GM19372 (cell line): ENCODE data around the gene ATP13A2.

Experiments used
- ATAC-seq: cut with Tn5 transposase; IDR thresholded peaks from one replicate; pipeline ENCODE4 v1.9.1; 2021; ENCODE audit warnings: mild to moderate bottlenecking, low read depth, moderate library complexity; ENCODE audit not compliant: unreplicated experiment

The ATP13A2 gene

DNA sequence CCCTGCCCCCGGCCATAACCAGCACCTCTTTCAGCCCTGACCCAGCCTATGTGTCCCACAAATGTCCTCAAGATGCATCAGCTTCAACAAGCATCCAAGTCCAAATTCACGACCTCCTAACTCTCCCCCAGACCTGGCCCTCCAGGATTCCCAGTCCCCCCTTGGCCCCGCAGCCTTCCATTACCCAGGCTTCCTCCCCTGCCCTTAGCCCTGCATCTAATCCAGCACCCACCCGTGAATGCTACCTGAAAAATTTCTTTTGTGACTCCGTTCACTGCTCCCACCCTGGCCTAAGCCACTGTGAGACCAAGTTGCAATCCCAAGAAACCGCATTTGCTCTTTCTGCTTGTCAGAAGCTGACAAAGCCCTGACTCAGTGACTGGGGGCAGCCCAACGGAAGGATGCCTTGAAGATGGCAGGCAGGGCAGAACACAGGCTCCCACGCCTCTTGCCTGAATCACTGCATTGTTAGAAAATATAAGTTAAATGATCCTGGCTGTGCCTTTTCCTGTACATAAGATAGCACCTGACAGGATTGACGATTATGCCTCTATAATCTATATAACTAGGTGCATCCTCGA, 30.4 kb downstream of the ATP13A2 start:
- no peak for ATAC-seq

DNA sequence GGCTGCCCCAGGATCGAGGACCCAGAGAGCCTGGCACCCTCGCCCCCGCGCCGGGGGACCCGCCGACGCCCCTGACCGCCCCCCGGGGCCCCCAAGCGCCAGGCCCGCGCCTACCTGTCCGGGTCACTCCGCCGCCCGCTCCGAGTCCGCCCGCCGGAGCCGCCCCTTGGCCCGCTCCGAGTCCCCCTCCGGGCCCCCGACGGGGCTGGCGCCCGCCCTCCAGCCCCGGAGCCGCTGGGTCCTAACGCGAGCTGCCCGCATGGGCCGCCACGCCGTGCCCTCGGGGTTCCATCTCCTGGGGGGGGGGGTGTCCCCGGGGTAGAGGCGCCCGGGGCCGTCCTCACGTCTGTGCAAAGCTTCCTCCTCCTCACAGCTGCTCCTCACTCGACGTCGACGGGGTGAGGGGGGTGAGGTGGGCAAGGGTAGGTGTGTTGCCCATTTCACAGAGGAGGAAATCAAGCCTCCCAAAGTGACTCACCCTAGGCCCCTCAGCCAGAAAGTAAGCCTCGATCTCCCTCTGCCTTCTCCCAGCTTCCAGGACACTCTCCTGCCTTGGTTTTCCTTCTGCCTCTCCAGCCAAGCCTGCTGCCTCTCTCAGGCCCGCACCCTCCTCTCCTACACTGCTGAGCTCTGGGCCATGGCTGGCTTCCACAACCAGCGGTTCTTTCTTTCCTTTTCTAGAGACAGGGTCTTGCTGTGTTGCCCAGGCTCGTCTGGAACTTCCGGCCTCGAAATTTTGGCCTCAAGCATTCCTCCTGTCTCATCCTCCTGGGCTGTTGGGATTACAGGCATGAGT, 31.1 kb downstream of the ATP13A2 start, which contains the start of gene MFAP2:
MFAP2 (minus strand) TSS at position 148 of the 796 bp plus-strand sequence. CDS start 2,347 bp downstream, outside the sequence.
- ATAC-seq, result no peak

DNA sequence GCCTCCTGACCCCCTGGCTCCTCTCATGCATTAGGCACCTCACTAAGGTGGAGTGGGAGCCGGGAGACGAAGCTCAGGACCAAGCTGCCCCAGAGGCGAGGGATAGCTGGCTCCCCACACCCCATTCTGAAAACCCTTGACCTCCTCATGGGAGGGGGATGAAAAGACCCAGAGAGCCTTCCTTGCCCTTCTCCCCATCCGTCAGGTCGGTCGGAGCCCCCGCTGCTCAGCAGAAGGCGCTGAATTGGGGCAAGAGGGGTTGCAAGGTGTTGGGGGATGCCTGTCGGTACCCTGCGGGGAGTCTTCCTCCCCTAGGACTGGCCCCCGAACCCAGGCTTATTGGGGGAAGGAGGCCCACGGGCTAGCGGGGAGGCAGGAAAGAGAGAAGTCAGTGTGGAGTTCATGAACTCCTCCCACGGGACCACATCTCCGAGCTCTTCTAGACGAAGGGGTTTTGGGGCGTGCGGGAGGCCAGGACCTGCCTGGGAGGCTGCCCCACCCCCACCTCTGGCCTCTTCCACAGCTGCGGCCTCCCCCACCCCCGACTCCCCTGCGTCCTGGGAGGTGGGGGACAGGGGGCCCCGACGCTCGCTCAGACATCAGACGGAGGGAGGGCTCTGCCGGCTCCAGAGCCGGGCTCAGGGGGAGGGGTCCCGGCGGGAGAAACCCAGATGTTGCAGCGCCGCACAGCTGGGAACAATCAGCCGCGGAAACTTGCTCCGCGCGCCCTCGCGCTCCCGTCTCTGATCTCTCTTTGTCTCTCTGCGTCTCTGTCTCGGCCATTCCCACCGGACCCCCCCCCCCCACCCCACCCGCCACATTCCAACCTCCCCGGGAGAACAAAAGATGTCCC, 32.0 kb downstream of the ATP13A2 start:
- ATAC-seq, result no peak

DNA sequence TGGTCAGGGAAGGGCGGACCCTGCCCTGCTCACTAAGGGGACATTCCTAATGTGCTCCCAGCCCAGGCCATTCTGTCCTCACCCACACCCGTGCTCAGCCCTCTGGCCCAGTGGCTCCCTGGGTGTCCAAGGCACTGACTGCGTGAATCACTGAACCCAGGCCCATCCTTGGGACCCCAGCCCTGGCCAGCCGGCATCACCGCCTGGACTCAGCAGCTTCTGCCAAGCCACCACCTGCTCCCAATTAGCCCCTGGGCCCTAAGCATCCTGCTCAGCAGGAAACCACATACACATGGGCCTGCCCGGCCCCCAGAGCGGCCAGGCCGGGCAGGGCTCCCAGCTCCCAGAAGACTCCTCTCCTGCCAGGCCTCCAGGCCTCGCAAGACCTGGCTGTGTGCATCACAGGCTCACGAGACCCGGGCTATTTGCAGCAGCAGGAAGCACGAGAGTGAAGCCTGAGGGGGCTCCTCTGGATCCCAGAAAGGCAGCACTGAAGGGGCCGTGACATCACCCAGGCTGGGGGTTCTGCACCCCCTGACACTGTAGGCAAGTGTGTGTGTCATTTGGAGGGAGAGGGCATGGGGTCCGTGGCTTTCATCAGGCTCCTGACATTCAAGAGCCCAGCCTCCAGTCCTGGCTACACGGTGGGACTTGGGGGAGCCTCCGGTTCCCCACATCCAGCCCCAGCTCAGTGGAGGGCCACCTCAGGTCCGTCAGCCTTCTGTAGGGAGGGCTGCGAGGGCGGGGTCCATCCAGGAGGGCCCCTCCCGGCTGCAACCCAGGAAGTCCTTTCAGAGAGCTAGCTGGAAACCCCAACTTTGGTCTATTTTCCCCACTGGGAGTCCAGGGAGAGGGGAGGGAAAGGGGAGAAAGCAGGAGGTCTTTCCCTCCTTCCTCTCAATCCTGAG, 32.9 kb downstream of the ATP13A2 start:
- no peak for ATAC-seq

DNA sequence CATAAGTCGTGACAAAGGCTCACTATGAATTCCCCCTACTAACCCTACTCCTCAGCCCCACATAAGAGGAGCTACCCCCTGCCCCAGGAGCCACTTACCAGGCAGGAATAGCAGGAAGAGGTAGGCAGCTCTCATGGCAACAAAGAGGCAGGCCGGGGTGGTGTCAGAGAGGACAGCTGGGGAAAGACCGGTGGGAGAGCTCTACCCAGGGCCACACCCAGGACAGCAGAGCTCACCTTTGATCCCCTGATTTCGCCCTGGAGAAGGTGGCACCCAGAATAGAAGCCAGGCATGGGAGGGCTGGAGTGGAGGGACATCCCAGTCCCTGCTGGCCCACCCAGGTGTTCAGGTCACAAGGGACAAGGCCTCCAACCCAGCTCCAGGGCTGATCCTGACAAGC, 33.6 kb downstream of the ATP13A2 start:
- ATAC-seq, result no peak

DNA sequence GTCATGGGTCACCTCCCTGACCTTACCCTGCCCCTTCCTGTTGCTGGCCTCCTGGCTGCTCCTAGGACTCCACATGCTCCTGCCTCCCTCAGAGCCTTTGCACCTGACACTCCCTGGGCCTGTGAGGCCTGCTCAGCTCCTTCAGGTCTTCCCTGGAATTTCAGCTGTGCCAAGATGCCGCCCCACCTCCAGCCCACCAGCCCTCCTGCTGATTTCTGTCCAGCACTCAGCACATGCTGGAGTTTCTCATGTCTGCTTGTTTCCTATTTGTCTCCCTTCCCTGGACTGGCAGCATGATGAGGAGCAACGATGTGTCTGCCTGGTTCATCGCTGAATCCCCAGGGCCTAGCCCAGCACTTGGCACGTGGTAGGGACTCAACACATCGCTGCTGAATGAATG, 34.4 kb downstream of the ATP13A2 start:
- ATAC-seq, result no peak

DNA sequence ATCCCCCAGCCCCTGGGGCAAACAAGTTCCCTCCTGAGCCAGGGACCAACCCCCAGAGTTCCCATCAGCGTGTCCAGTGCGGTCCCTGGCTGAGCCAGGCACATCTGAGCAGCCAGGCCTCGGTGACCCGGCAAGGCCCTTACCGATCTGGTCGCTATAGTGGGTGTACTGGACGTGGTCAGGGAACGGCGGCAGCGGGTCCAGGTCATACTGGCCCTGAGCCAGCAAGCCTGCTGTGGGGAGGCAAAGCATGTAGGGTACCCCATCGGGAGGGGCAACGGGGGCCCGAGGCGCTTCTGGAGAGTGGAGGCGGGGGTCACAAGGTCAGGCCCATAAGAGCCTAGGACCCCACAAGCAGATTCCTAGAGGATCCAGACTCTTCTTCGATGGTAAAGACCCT, 34.8 kb downstream of the ATP13A2 start:
- ATAC-seq, result no peak

DNA sequence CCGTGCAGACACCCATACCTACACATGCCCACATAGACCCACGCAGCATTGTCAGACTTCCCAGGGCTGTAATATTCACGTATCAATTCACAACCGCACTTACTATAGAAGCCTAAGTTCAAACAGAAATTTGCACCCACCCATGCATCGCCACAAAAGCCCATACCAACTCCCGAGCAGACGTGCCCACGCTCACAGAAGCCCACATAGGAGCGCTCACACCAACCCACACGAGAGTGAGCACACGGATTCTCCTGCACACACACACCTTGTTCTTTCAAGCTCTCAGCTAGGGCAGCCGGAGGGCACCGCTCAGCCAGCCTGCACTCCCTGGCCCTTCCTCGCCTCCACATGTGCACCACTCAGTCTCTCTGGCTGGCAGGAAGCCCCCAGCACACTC, 35.9 kb downstream of the ATP13A2 start:
- ATAC-seq, result no peak

DNA sequence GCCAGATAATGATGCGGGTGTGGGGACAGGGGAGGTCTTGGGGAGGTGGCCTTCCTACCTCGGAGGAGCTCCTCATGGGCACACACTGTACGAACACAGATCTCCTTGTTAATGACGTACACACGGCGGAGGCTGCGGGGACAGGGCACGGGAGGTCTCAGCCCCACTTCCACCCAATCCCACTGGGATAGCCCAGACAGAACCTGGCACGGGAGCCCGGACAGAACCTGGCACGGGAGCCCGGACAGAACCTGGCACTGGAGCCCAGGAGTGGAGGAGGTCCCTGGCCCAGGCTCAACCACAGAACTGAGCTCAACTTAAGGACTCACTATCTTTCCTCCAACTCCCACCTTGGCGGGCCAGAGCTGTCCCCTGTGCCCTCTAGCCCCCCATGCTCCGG, 36.5 kb downstream of the ATP13A2 start:
- no peak for ATAC-seq

DNA sequence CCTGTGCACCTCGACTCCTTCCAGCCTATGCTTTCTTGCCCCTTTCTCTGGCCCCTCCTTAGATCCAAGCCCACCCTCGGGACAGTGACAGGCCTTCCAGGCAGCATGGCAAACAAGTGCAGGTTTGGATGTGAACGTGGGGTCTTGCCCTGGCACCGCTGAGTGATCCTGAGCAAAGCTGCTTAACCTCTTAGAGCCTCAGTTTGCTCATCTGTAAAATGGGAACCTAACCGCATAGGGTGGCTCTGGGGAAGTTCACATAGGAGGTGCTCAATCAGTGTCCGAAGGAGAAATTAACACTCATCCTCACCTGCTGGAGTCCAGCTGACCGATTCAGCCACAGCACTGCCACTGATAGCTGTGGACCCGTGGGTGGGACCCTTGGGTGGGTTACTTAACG, 38.5 kb downstream of the ATP13A2 start:
- no peak for ATAC-seq

DNA sequence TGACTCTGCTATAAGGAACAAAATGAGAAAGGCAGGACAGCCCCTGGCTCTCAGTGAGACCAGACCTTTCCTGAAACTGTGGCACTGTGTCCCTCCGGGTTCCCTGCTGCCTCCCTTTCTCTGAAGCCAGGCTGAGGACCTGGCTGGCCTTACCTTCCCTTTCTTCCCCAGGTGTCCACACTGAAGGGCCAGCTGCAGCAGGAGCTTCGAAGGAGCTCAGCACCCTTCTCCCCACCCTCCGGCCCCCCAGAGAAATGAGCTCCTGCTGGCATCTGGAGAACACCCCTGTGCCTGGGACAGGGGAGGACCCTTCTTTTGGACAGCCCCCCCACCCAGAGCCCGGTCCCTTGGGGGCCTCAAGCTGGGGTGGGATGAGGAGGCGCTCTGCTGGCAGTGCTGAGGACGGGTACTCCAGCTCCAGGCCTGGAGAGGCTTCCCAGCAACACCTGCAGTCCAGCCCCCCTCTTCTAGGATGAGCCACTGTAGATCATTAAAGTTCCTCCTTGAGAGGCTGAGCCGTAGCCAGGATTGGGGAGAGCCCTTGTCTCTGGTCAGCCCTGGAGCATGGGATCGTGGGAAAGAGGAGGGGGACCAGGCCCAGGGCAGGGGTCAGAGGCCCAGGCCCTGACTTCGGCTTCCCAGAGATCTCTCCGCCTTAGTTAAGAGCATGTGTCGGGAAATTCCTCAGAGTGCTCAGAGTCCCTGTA, 39.4 kb downstream of the ATP13A2 start:
- no peak for ATAC-seq

DNA sequence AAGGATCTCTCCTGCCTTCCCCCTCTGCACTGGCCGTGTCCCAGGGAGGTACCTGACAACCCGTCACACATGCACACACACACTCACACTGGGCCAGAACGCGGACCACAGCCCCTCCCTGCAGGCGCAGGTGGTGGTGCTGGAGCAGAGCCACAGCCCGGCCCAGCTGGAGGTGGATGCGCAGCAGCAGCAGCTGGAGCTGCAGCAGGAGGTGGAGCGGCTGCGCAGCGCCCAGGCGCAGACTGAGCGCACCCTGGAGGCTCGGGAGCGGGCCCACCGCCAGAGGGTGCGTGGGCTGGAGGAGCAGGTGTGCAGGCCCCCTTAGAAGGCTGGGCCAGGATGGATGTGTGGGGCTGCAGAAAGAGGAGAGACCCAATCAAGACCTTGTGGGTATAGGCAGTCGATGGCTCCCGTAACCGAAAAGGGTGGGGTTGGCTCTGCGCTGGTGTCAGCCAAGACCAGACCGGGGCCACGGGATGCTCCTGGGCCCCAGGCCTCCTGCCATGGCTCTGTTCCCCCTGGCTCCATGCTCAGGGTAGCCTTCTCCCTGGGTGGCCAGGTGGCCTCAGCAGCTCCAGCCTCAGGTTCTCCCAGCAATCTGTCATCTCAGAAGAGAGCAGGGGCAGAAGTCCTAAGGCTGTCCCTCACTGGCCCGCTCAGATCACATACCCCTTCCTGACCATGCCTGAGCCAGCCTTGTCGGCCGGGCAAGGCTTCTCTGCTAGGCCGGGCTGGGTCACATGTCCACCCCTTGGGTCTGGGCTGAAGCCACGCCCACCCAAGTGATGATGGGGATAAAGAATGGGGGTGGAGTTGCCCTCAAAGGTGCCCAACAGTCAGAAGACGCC, 40.2 kb downstream of the ATP13A2 start:
- ATAC-seq, result no peak

DNA sequence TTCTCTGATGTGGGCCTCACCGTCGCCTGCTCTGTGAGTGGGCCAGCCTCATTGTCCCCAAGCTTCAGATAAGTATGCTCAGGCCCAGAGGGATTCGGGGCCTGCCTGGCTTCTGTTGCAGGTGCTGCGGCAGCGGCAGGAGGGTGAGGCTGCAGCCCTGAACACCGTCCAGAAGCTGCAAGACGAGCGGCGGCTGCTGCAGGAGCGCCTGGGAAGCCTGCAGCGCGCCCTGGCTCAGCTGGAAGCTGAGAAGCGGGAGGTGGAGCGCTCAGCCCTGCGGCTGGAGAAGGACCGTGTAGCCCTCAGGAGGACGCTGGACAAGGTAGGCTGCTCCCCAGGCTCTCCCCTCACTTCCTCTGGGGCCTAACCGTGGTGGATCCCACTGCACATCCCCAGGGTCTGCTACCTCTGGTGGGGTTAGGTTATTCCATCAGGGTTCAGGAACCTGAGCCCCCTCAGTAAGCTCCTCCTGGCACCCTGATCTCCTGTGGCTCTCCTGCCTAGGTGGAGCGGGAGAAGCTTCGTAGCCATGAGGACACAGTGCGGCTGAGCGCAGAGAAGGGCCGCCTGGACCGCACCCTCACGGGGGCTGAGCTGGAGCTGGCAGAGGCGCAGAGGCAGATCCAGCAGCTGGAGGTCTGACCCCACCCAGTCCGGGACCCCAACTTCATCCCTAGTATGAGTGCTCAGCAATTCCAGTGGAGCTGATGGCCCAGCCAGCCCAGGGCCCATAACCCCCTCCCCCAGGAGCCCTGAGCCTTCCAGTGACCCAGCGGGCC, 41.4 kb downstream of the ATP13A2 start:
- ATAC-seq, result no peak

DNA sequence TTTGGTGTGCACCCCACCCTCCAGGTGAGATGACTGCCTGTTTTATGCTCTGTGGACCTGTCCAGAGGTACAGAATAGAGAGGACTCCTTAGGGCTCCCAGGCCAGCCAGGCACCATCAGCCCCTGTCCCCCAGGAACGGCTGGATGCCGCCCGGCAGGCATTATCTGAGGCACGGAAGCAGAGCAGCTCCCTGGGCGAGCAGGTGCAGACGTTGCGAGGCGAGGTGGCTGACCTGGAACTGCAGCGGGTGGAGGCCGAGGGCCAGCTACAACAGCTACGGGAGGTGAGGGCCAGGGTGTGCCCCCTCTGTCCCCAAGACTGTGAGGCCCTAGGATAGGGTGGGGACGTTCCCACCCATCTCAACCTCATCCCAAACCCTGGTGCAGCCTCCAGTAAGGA, 42.1 kb downstream of the ATP13A2 start:
- no peak for ATAC-seq

DNA sequence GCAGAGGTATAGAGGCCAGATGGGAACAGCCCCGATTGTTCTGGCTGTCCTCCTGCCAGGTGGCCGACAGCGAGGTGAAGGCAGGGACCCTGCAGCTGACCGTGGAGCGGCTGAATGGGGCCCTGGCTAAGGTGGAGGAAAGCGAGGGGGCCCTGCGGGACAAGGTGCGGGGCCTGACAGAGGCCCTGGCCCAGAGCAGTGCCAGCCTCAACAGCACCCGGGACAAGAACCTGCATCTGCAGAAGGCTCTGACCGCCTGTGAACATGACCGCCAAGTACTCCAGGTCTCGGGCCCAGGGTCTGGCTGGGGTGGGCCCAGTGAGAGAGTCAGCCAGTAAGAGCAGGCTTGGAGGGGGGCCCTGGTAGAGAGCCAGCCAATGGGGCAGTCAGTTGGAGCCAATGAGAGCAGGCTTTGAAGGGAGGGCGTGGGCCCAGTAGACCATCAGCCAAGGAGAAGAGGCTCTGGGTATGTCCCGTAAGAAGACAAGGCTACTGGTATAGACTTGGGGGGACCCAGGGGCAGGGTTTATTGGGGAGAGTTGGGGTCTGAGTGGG, 42.6 kb downstream of the ATP13A2 start:
- ATAC-seq, result no peak

DNA sequence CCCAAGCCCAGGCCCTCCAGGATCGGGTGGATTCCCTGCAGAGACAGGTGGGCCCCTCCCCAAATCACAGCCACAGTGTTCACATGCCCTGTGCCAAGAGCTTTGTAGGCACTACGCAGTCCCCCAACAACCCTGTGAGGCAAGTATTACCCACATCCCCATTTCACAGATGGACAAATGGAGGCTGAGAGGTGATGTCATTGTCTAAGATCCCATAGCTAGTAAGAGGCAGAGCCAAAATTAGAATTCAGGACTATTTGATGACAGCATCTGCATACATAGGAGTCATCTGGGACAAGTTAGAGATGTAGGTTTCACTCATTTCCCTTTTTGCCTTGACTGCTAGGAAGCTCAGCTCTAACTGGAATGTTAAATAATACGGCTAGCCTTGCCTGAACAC, 43.4 kb downstream of the ATP13A2 start:
- ATAC-seq, result no peak

DNA sequence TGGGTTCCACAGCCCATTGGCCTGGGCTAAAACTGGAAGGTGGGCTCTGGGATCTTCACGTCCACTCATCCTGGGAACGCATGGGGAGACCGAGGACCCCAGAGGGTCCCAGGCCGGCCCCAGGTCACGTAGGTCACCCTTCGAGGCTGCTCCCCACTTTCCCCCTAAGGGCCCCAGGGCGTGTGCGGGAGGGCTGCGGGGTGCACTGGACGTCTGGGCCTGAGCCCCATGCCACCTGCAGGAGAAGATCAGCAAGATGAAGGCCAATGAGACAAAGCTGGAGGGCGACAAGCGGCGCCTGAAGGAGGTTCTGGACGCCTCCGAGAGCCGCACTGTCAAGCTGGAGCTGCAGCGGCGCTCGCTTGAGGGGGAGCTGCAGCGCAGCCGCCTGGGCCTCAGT, 43.8 kb downstream of the ATP13A2 start:
- no peak for ATAC-seq

DNA sequence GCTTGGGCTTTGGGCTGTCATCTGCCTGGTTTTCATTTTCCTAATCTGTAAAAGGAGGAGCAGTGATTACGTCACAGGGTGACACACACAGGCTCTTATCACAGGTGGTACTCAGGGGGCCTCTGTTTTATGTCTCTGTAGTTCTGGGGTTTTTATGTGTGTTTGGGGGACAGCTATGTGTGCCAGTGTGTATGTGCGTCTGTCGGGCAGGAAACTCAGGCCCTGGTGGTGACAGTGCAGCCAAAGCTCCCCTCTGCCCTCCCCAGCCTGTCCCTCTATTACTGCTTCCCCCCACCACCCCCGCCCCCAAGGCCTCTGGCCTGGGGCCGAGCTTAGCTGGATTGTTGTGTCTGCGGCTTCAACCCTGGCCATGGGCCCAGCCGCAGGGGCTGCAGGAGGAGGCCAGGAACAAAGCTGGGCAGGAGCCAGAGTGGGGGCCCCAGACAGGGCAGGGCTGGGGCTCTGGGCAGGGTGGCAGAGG, 44.6 kb downstream of the ATP13A2 start:
- no peak for ATAC-seq
